ENCODE results near the gene CACNA1S.

- TF ChIP-seq POLR2A (IDR thresholded peaks at IDR 0.05; ENCODE audit: low read depth, low read length): no peak
- TF ChIP-seq POLR2AphosphoS5 (IDR thresholded peaks at IDR 0.05; ENCODE audit: low read depth, low read length): no peak
- no peak for TF ChIP-seq TAF1 (IDR thresholded peaks at IDR 0.05; ENCODE audit: borderline replicate concordance, low read depth, low read length)
Observed at GRCh38 chr1:201000391-201000790, 111.8 kb downstream of the CACNA1S start.

Data from GM12892 (cell line).